T1000 (cell line): ENCODE results near the gene SRP68.
"Not testable (repeated sequence)": the region's sequence is repeated elsewhere in the genome, so short reads cannot be mapped to it uniquely, and the experiment has no call there.

Experiments used
- DNase-seq: peaks from one replicate; lab custom pipeline; 2025; ENCODE audit warnings: mixed read lengths; lab: John Stamatoyannopoulos, UW

The SRP68 gene

DNA sequence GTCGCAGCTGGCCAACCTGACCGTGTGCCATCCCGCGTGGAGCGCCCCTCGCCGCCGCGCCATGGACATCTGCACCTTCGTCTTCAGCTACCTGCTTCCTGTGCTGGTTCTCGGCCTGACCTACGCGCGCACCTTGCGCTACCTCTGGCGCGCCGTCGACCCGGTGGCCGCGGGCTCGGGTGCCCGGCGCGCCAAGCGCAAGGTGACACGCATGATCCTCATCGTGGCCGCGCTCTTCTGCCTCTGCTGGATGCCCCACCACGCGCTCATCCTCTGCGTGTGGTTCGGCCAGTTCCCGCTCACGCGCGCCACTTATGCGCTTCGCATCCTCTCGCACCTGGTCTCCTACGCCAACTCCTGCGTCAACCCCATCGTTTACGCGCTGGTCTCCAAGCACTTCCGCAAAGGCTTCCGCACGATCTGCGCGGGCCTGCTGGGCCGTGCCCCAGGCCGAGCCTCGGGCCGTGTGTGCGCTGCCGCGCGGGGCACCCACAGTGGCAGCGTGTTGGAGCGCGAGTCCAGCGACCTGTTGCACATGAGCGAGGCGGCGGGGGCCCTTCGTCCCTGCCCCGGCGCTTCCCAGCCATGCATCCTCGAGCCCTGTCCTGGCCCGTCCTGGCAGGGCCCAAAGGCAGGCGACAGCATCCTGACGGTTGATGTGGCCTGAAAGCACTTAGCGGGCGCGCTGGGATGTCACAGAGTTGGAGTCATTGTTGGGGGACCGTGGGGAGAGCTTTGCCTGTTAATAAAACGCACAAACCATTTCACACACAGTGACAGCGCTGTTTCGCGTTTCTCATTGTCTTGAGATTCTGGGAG is 4.7 kb upstream of the SRP68 start:
- no peak for DNase-seq

DNA sequence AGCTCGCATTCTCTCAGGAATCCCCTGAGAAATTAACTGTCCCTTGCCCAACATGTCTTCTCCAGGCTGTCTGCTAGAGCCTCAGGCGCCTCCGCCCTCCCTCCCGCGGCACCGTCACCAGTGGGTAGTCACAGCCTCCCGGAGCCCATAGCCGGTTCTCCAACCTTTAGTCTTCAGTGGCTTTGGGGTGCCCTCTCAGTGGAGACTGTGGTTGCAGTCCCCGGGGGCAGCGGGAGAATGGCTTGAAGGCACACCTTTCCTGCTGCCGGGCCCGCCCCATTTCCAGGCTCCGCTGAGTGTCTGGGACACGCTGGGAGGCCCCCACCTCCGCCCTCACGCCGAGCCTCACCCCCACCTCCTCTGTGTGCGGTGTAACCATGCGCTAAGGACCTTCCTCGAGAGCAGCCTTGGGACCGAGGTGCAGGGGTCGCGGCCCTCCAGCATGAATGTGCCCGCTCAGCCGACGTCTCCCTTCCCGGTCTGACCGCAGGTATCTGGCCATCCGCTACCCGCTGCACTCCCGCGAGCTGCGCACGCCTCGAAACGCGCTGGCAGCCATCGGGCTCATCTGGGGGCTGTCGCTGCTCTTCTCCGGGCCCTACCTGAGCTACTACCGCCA is 3.9 kb upstream of the SRP68 start:
- DNase-seq, result no peak

DNA sequence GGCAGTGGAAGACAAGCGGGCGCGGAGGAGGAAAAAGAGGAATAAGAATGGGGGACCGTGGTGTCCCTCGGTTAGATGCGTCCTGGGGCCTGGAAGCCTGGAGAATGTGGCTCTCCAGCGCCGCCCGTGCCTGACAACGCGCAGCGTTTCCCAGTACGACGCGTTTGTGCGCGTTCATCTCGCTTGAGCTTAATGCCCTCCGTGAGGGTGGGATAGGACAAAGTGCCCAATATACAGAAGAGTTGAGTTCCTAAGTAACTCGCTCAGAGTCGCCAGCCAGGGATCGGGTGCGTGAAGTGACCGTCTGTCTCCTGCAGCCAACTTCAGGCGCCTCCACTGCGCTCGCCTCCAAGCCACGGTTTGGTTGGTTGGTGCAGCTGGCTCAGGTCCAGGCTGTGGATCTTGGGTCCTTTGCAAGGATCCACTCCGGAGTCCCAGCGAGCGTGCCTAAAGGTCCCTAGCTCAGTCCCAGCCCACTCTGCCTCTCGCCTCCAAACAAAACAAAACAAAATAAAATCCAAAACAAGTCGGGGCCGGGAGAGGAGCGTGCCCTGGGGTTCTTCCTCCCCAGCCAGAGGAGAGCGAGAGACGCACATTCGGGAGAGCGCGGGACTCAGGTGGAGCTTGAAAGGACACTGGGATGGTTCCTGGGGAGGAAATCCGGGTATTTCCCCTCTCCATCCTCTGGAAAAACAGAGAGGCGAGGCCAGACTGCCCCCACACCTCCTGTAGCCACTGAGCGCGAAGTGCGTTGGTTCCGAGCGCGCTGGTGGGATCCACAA is 3.2 kb upstream of the SRP68 start:
- DNase-seq, result no peak

DNA sequence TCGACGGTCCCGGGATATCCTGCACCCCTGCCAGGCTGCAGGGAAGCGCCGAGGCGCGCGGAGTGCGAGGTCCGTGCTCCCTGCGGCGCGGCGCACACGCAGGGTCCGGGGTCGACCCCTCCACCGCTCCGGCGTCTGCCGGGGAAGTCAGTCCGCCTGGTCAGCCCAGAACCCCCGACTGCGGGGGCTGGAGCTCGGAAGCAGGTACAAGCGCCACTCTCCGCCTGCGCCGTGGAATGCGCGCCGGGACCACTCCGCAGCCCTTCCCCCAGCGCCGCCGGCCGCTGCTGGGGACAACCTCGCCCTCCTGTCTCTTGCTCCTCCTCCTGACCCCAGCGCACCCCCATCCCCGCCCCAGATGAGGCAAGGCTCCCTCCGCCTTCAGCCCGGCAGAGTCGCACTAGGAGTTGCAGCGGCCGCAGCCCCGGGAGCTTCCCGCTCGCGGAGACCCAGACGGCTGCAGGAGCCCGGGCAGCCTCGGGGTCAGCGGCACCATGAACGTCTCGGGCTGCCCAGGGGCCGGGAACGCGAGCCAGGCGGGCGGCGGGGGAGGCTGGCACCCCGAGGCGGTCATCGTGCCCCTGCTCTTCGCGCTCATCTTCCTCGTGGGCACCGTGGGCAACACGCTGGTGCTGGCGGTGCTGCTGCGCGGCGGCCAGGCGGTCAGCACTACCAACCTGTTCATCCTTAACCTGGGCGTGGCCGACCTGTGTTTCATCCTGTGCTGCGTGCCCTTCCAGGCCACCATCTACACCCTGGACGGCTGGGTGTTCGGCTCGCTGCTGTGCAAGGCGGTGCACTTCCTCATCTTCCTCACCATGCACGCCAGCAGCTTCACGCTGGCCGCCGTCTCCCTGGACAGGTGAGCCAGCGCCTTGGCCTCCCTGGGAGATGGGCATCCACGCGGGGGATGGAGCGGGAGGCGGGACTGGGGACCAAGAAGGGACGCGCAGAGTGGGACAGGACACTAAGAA is 2.4 kb upstream of the SRP68 start, which contains the start of gene GALR2:
GALR2 (plus strand) TSS at position 392 of the 974 bp plus-strand sequence; CDS start at position 495, 103 bp downstream.
- DNase-seq, result no peak

DNA sequence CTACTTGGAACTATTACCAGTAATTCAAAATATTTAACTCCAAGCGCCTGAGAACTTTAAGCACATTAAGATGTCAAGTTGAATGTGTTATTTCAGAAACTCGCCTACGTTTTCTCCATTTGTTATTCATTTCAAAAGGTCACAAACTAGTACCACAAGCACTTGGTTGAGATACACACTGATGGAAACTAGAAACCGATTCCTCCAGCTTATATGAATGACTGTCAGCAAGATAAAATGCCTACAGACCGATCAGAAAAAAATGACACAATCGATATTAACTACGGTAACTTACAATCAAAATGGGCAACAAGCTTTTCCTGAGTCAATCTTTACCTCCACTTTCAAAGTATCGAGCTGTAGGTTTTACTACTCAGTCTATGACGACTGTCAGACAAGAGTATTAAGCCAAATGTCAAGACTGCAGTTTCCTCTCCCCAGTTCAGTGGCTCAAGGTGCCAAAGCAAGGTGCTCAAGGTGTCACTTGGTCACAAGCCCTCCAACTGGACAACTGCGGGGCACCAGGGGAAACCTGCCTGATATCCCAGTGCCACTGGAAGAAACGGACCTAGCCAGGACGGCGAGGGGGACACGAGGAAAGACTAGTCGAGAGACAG is 678 bp downstream of the SRP68 start:
- no peak for DNase-seq

DNA sequence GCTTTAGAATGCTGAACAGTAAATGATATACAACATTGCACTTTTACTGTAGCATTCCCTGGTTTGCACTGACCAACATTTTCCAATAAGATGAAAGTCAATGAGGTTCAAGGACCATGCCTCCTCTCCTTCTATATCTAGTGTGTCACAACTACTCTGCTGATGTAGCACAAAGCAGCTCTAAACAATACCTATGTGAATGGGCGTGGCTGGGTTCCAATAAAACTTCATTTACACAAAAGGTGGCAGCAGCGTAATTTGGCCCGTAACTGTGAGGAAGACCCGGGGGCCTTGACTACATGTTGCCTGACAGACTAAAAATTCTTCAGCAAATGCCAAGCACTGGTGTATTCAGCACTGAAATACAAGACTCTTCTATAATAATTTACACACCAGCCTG is 6.5 kb downstream of the SRP68 start:
- DNase-seq, result no peak

DNA sequence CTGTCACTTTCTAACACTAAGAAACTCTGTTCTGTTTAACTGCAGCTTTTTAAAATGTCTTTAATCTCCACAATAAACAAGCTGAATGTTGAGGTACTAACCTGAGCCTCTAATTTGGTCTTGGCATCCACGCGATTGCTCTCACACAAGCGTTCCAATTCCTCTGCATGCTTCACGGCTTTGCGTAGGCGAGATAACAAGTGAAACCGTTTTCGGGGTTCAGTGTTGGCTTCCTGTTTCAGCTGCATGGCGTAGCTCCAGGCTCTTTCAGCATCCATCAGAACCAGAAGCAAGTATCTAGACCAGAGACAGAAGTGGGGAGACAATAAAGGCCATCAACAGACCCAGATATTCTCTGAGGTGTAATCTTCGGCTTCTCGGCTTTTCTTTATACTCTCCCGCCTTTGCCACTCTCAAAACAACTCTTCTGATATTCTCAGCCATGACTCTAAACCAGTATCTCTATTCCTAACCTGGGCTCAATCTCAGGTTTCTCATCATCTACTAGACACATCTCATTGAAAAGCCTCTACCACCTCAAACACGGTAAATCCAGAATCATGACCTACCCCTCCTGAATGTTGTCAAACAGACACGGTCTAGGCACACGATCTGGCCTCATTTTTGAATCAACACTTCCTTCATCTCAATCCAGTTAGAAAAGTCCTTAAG is 8.3 kb downstream of the SRP68 start:
- DNase-seq, result no peak

DNA sequence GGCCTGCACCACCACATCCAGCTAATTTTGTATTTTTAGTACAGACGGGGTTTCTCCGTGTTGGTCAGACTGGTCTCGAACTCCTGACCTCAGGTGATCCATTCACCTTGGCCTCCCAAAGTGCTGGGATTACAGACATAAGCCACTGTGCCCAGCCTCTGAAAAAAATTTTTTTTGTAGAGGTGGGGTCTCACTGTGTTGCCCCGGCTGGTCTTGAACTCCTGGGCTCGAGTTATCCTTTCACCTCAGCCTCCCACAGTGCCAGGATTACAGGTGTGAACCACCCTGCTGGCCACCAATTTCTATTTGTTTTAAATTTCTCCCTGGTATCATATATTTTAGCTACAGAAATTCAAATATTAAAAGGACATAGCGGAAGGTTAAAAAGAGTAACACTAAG is 14.1 kb downstream of the SRP68 start:
- not testable (repeated sequence) for DNase-seq

DNA sequence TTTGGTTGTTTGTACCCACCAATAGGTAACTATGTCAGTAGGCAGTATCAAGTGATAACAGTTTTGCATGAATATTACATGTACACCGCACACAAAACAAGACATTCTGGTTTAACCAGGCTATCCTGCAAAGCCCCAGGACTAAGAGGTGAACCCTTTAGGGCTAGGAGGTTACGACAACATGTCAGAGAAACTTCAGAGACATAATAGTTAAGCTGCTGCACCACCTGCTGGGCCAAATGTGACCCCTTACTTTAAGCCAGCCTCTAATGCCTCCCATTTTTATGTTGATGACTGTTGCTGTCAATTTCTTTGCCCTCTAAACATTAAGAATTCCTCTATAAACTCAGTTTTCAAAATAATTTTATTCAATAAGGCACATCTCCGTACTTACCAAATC is 15.4 kb downstream of the SRP68 start:
- DNase-seq, result no peak

DNA sequence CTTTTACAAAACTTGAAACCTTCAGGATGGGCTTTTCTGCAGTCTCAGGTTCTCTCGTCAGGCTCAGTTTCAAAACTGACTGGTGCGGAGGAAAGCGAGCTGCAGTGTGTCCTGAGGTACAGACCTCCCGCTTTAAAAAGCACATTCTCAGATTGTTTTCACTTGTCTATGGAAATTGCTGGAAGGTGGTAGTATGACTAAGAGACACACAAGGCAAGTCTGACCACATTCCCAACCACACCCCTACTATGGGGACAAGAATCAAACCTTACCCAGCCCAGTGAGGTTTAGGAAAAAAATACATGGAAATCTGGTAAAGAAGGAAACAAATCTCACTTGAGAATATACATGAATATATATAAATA is 18.2 kb downstream of the SRP68 start:
- DNase-seq, result no peak

DNA sequence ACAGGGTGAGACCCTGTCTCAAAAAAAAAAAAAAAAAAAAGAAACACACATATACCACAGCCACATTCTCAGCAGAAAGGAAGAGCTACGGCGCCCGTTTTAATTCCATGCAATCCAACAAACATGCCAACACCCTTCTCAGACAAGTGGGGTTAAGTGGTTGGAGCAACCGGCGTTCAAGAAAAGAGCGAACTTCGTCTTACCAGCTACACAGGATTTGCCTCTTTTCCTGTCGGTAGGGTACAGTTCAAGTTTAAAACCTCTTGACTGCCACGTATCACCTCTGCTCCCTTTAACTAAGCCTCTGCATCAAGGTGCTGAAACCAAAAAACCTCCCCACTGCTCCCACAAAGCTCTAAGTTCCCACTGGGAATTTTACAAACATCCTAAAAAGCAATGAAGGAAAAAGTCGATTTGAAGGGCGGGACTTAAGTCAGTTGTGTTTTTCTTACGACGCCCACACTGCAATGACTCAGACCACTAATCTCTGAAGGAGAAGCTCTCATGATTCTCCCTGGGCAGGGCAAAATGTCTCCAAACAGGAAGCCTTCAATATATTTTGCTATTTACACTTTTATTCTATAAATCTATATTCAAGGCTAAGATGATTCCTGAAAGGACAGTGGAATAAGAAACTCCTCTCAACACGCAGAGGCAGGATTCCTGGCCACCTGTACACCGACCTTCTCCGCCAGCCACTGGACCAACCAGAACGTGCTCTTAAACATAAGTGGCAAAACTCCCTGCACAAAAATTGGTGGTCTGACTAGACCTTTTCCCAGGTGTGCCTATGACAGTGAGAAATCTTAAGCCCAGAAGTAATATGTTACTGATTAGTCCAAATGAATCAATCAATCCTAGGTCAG is 18.8 kb downstream of the SRP68 start:
- no peak for DNase-seq

DNA sequence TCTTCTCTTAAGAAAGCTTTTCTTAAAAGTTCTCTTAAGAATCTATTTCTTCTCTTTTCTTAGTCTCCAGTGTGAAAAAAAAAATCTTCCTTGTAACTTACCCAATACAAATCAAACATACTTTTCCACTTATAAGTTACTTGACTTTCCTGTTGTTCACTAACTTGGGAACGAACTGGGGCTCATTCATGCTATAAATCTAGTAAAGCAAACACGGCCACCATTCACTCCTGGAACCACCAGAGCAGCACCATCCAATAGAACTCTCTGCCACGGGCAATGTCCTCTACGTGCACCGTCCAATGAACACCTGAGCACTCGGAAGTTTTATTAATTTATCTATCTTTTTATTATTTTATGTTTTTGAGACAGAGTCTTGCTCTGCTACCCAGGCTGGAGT is 20.8 kb downstream of the SRP68 start:
- DNase-seq, result no peak

DNA sequence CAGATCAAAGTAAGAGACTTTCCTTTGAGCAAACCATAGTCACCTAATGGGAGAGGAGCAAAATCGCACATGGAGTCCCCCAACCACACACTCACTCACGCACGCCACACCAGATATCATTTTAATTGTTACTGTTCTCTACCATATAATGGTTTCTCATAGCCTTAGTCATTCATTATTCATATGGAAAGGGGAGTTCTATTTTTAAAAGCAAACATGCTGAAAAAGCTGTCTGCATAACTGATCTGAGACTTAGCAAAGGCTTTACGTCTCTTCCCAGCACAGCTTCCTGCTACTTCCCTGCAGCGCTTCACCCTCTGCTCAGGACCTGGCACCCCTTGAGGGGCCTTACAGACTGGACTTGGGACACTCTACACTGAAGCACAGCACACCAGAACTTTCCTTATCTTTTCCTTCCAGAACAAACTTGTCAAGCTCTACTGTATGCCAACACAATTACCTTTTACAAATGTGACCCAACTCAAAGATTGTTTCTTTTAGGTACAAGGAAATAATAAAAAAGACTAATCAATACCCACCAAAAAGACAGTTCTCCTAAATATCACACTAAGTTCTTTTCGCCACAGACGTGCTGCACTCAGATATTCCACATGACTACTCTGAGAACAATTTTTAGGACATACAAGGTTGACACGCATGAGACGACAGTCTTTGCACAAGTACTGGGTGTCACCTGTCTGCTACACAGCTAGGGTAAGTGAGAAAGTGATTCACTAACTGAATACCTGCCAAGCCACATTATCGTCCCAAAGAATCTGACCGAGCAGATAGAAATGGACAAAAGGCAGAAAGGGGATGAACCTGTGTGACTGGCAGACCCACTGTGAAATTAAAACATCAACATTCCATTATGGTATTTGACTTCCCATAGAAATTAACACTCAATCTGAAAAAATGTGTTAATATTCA is 21.5 kb downstream of the SRP68 start:
- DNase-seq, result no peak

DNA sequence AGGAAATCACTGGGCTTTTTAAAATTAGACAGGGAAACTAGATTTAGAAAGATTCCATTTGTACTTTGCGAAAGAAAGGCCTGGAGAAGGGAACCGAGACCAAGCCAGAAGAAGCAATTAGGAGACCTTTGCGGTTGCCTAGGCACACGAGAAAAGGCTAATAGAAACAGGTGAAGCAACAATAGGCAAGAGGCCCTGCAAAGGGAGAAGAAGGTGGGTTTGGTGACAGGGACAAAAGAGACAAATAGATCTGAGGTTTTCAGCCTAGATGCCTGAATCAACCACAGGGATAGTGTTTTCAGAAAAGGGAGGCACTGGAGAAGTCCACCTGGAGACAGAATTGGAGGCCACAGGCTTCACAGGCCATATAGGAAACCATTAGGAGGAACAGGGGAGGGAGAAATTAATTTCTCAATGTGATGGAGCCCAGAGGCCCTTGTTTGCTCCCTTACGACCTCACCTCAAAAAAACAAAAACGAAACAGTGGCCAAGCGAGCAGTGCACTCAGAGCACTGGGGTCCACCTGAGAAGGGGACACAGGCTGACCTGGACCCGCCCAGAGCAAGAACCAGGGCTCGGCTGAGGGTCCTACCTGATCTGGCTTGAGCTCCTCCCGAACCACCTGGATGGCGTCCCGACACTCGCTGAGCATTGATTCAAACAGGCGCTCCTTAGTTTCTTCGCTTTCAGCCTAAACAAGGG is 22.3 kb downstream of the SRP68 start:
- DNase-seq, result no peak

DNA sequence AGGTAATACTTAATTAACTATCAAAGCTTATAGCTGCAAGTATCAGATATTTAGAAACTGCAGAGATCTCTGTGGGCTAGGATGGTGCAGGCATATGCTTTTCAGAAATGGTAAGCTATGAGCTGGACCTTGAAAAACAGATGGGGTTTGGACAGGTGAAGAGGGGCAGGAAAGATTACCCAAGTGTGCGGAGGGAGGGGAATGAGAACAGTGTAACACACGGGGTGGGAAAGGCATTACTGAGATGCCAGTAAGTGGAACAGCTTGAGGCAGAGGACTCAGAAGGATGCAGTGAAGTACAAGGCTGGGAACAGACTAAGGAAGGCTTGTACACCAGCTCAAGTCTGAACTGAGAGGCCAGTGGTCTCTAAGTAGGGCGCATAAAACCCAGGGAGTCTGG is 23.1 kb downstream of the SRP68 start:
- no peak for DNase-seq

DNA sequence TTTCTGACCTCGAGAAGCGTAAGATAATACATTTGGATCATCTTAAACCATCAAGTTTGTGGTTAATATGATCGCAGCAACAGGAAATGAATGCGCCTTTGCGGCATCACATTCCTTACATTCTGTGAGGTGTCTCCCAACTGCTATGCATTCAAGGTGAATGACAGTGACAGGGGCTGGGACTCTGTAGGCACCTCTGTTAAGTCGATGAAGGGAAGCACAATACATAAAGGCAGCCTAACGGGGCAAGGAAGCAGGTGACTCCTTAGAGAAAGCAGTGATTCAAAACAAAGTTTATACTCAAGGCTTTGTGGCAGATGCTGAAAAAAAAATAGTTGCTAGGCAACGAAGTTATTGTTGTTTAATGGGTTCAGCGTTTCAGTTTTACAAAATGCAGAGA is 23.6 kb downstream of the SRP68 start:
- DNase-seq, result no peak

DNA sequence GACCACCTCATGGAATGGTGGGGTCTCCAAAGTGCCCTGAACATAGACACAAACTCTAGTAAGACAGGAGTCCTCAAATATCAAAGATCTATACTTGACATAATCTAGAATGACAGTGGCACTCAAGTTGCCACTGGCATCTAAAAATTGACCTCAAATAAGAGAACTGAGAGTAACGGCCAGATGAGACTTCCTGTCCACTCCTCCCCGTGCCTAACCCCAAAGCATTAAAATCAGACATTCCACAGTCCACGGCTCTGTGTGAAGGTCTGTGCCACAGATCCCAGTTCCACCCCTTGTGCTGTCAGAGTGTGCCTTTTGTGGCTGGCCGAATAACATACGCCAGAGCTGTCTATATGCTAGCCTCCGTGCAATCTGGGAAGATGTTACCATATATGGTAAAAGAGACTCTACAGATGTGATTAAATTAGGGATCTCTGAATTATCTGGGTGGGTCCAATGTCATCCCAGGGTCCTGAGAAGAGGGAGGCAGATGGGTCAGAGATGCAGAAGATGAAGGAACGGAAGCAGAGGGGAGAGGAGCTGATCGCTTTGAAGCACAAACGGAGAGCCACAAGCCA is 24.2 kb downstream of the SRP68 start:
- DNase-seq, result no peak

DNA sequence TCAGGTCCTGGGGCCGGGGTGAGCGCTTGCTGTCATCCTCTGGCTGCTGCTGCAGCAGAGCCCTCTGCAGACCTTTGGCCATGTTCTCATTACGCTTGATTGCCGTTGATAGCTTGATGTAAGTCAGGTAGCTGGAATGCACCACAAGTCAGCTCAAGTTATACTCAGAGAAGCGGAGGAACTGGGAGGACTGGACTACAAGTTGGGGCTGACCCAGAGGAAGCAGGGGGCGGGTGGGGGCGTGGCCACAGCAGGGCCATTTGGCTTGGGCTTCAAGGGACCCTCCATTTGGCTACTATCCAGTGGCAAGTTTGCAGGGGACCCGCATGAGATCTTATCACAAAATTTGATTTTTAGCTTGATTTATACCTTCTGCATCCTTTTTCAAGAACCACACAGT is 26.3 kb downstream of the SRP68 start:
- no peak for DNase-seq
